ENCODE measurements around the gene FAM221B. TPM values are rescaled to one million over a fixed set of nuclear protein-coding genes. Genes with fewer than 3 reads are reported as not detected.

Gene FAM221B
- polyA plus RNA-seq, 1 donor: 0.10 TPM

- Histone ChIP-seq H3K36me3 (ENCODE audit: control insufficient read depth, insufficient read depth, low read length) (no peaks in the 10 kb centered on the region), H3K4me3 (ENCODE audit: low read length) (no peak overlapping the region), H3K27ac (ENCODE audit: low read length) (no peak overlapping the region), H3K27me3 (ENCODE audit: control insufficient read depth, insufficient read depth, low read length) (peaks cover 14% of the 10 kb centered on the region), H3K4me1 (ENCODE audit: control insufficient read depth, insufficient read depth, low read length) (peaks cover 3% of the 10 kb centered on the region), H3K9me3 (ENCODE audit: control insufficient read depth, low read depth, low read length) (no peaks in the 10 kb centered on the region)
- DNase-seq: no peak
- no CpG with 5 or more reads among the region's 12 CpGs for WGBS (ENCODE audit: insufficient coverage, low lambda C conversion rate)
These were observed 32.8 kb upstream of the FAM221B start for GRCh38 chr9:35861161-35861897.

- H3K36me3 ChIP-seq (ENCODE audit: control insufficient read depth, insufficient read depth, low read length): peaks cover under 1% of the 10 kb centered on the region
These were observed 31.4 kb upstream of the FAM221B start for GRCh38 chr9:35859990-35860339.

GRCh38 chr9:35859310-35859989 lies 30.9 kb upstream of the FAM221B start:
- Histone ChIP-seq H3K27ac (ENCODE audit: low read length) (no peak overlapping the region), H3K36me3 (ENCODE audit: control insufficient read depth, insufficient read depth, low read length) (peaks cover 2% of the 10 kb centered on the region), H3K9me3 (ENCODE audit: control insufficient read depth, low read depth, low read length) (no peaks in the 10 kb centered on the region), H3K4me3 (ENCODE audit: low read length) (no peak overlapping the region), H3K27me3 (ENCODE audit: control insufficient read depth, insufficient read depth, low read length) (peaks cover 11% of the 10 kb centered on the region), H3K4me1 (ENCODE audit: control insufficient read depth, insufficient read depth, low read length) (peaks cover 3% of the 10 kb centered on the region)
- DNase-seq: no peak
- no CpG with 5 or more reads among the region's 16 CpGs for WGBS (ENCODE audit: insufficient coverage, low lambda C conversion rate)

More at GRCh38 chr9:35859990-35860339, 31.4 kb upstream of the FAM221B start:
- Histone ChIP-seq H3K27ac (ENCODE audit: low read length) (no peak overlapping the region), H3K4me3 (ENCODE audit: low read length) (no peak overlapping the region), H3K4me1 (ENCODE audit: control insufficient read depth, insufficient read depth, low read length) (peaks cover 3% of the 10 kb centered on the region), H3K9me3 (ENCODE audit: control insufficient read depth, low read depth, low read length) (no peaks in the 10 kb centered on the region), H3K27me3 (ENCODE audit: control insufficient read depth, insufficient read depth, low read length) (peaks cover 14% of the 10 kb centered on the region)
- no CpG with 5 or more reads among the region's 3 CpGs for WGBS (ENCODE audit: insufficient coverage, low lambda C conversion rate)
- DNase-seq: no peak

GRCh38 chr9:35858458-35858857 lies 29.9 kb upstream of the FAM221B start:
- Histone ChIP-seq H3K4me1 (ENCODE audit: control insufficient read depth, insufficient read depth, low read length) (peaks cover 3% of the 10 kb centered on the region), H3K36me3 (ENCODE audit: control insufficient read depth, insufficient read depth, low read length) (peaks cover 10% of the 10 kb centered on the region), H3K9me3 (ENCODE audit: control insufficient read depth, low read depth, low read length) (no peaks in the 10 kb centered on the region), H3K27me3 (ENCODE audit: control insufficient read depth, insufficient read depth, low read length) (peaks cover 9% of the 10 kb centered on the region), H3K27ac (ENCODE audit: low read length) (no peak overlapping the region), H3K4me3 (ENCODE audit: low read length) (no peak overlapping the region)
- DNase-seq: no peak
- no CpG with 5 or more reads among the region's 5 CpGs for WGBS (ENCODE audit: insufficient coverage, low lambda C conversion rate)

- no peak overlapping the region for H3K27ac ChIP-seq (ENCODE audit: low read length)
- WGBS (ENCODE audit: insufficient coverage, low lambda C conversion rate): no CpG with 5 or more reads among the region's 5 CpGs
- peaks cover 3% of the 10 kb centered on the region for H3K4me1 ChIP-seq (ENCODE audit: control insufficient read depth, insufficient read depth, low read length)
- H3K27me3 ChIP-seq (ENCODE audit: control insufficient read depth, insufficient read depth, low read length): peaks cover 6% of the 10 kb centered on the region
- DNase-seq: no peak
- no peaks in the 10 kb centered on the region for H3K9me3 ChIP-seq (ENCODE audit: control insufficient read depth, low read depth, low read length)
- peaks cover 24% of the 10 kb centered on the region for H3K36me3 ChIP-seq (ENCODE audit: control insufficient read depth, insufficient read depth, low read length)
- H3K4me3 ChIP-seq (ENCODE audit: low read length): no peak overlapping the region
These were observed 28.4 kb upstream of the FAM221B start for GRCh38 chr9:35856882-35857281.

GRCh38 chr9:35856206-35856605 lies 27.7 kb upstream of the FAM221B start:
- Histone ChIP-seq H3K9me3 (ENCODE audit: control insufficient read depth, low read depth, low read length) (no peaks in the 10 kb centered on the region), H3K27ac (ENCODE audit: low read length) (no peak overlapping the region), H3K4me1 (ENCODE audit: control insufficient read depth, insufficient read depth, low read length) (peaks cover 3% of the 10 kb centered on the region), H3K4me3 (ENCODE audit: low read length) (no peak overlapping the region), H3K27me3 (ENCODE audit: control insufficient read depth, insufficient read depth, low read length) (peaks cover under 1% of the 10 kb centered on the region), H3K36me3 (ENCODE audit: control insufficient read depth, insufficient read depth, low read length) (peaks cover 26% of the 10 kb centered on the region)
- WGBS (ENCODE audit: insufficient coverage, low lambda C conversion rate): no CpG with 5 or more reads among the region's 3 CpGs
- no peak for DNase-seq

GRCh38 chr9:35854091-35854762 lies 25.7 kb upstream of the FAM221B start:
- H3K4me3 ChIP-seq (ENCODE audit: low read length): no peak overlapping the region
- no peak overlapping the region for H3K27ac ChIP-seq (ENCODE audit: low read length)
- H3K4me1 ChIP-seq (ENCODE audit: control insufficient read depth, insufficient read depth, low read length): no peaks in the 10 kb centered on the region
- no peak for DNase-seq
- peaks cover 33% of the 10 kb centered on the region for H3K36me3 ChIP-seq (ENCODE audit: control insufficient read depth, insufficient read depth, low read length)
- no CpG with 5 or more reads among the region's 7 CpGs for WGBS (ENCODE audit: insufficient coverage, low lambda C conversion rate)
- no peaks in the 10 kb centered on the region for H3K9me3 ChIP-seq (ENCODE audit: control insufficient read depth, low read depth, low read length)
- H3K27me3 ChIP-seq (ENCODE audit: control insufficient read depth, insufficient read depth, low read length): no peaks in the 10 kb centered on the region

- Histone ChIP-seq H3K9me3 (ENCODE audit: control insufficient read depth, low read depth, low read length) (no peaks in the 10 kb centered on the region), H3K27ac (ENCODE audit: low read length) (no peak overlapping the region), H3K27me3 (ENCODE audit: control insufficient read depth, insufficient read depth, low read length) (no peaks in the 10 kb centered on the region), H3K4me3 (ENCODE audit: low read length) (no peak overlapping the region), H3K4me1 (ENCODE audit: control insufficient read depth, insufficient read depth, low read length) (no peaks in the 10 kb centered on the region), H3K36me3 (ENCODE audit: control insufficient read depth, insufficient read depth, low read length) (peaks cover 39% of the 10 kb centered on the region)
- WGBS (ENCODE audit: insufficient coverage, low lambda C conversion rate): no CpG with 5 or more reads among the region's 25 CpGs
- no peak for DNase-seq
These were observed 24.6 kb upstream of the FAM221B start for GRCh38 chr9:35852876-35853865.

GRCh38 chr9:35852267-35852815 lies 23.8 kb upstream of the FAM221B start:
- Histone ChIP-seq H3K36me3 (ENCODE audit: control insufficient read depth, insufficient read depth, low read length) (peaks cover 46% of the 10 kb centered on the region), H3K4me3 (ENCODE audit: low read length) (no peak overlapping the region), H3K4me1 (ENCODE audit: control insufficient read depth, insufficient read depth, low read length) (no peaks in the 10 kb centered on the region), H3K27me3 (ENCODE audit: control insufficient read depth, insufficient read depth, low read length) (no peaks in the 10 kb centered on the region), H3K9me3 (ENCODE audit: control insufficient read depth, low read depth, low read length) (no peaks in the 10 kb centered on the region), H3K27ac (ENCODE audit: low read length) (no peak overlapping the region)
- WGBS (ENCODE audit: insufficient coverage, low lambda C conversion rate): 100% methylated on average over 1 of the region's 2 CpGs
- DNase-seq: no peak
